ENCODE data around the gene HIP1. TPM values are rescaled to one million over a fixed set of nuclear protein-coding genes. Genes with fewer than 3 reads are reported as not detected.
"Not testable (repeated sequence)": the region's sequence is repeated elsewhere in the genome, so short reads cannot be mapped to it uniquely, and the experiment has no call there.

The HIP1 gene
- total and polyA plus RNA-seq, 2 of the 4 experiments (the other 2 are of a cell fraction) = 6.8 to 10.0 TPM

DNA sequence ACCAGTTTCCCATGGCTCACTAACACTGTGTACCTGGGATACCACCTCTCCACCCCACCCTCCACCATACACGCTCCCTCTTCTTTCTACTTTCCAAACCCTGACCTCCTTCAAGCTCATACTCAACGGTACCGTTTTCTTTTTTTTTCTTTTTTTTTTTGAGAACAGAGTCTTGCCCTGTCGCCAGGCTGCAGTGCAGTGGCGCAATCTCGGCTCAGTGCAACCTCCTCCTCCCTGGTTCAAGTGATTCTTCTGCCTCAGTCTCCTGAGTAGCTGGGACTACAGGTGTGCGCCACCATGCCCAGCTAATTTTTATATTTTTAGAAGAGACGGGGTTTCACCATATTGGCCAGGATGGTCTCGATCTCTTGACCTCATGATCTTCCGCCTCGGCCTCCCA is 129.3 kb downstream of the HIP1 start:
- H3K79me1 ChIP-seq (ENCODE audit: low read depth in 1 of 2, low read length in 2 of 2) = peaks cover 2 to 18% of the 10 kb centered on the region in 2 experiments; a peak in 2 of 4 replicates
- H3K18ac ChIP-seq (ENCODE audit: low read depth, low read length); H3K4ac ChIP-seq (ENCODE audit: low read depth, low read length); DNase-seq; dilution Hi-C loops (cut with HindIII; ENCODE audit: low sequenced_read_pairs, unreplicated experiment); H3K27me3 ChIP-seq (ENCODE audit: control insufficient read depth, insufficient read depth, low read length); H3K4me1 ChIP-seq (ENCODE audit: control insufficient read depth, insufficient read depth, low read length); H2AK9ac ChIP-seq (replicated peaks; ENCODE audit: low read depth, low read length, poor library complexity); H3K9ac ChIP-seq (ENCODE audit: low read depth, low read length); H3K9me1 ChIP-seq (ENCODE audit: insufficient read depth, low read length); H4K91ac ChIP-seq (ENCODE audit: insufficient read depth, low read depth, low read length); H3K9me3 ChIP-seq (ENCODE audit: control insufficient read depth, insufficient read depth, low read length); H3K36me3 ChIP-seq (ENCODE audit: control insufficient read depth, insufficient read depth, low read length); H2AFZ ChIP-seq (replicated peaks; ENCODE audit: low read length, poor library complexity); H2BK120ac ChIP-seq (ENCODE audit: low read depth, low read length); ATAC-seq (ENCODE audit: low read depth); H3K23ac ChIP-seq (ENCODE audit: low read depth, low read length); H4K5ac ChIP-seq (ENCODE audit: low read depth, low read length); H2AK5ac ChIP-seq (ENCODE audit: low read depth, low read length); H2BK5ac ChIP-seq (ENCODE audit: low read depth, low read length, poor library complexity, severe bottlenecking); H3K4me3 ChIP-seq (ENCODE audit: insufficient read depth, low read depth, low read length); POLR2A ChIA-PET (ENCODE audit: unreplicated experiment); H2BK15ac ChIP-seq (ENCODE audit: low read depth, low read length); H4K8ac ChIP-seq (ENCODE audit: low read depth in 2 of 2, low read length in 2 of 2); H4K20me1 ChIP-seq (ENCODE audit: insufficient read depth, low read length); H3K4me2 ChIP-seq (ENCODE audit: low read depth, low read length); H2BK20ac ChIP-seq (ENCODE audit: low read depth, low read length); in situ Hi-C loops (cut with MboI; ENCODE audit: low sequenced_read_pairs); BruUV-seq (replicated peaks); H3K56ac ChIP-seq (ENCODE audit: extremely low read depth, insufficient read depth, low read length); intact Hi-C loops (cut with micrococcal nuclease); H3K14ac ChIP-seq (replicated peaks; ENCODE audit: low read depth, low read length); H3K27ac ChIP-seq (ENCODE audit: insufficient read depth, low read length): not testable (repeated sequence)
- CTCF ChIA-PET = interaction anchor here (0.6 kb wide), 2 partner anchors 9 to 21 kb away, joined by 4 to 5 read pairs; no protein-coding TSS in a partner anchor
- 82 to 97% methylated on average over 3 to 8 of the region's 11 CpGs for WGBS, 2 experiments (ENCODE audit: extremely low coverage in 2 of 2, insufficient read length in 1 of 2)
